Adrenal gland (tissue), 12 donors: Measurements from ENCODE around the gene FAM78B. TPM values are rescaled to one million over a fixed set of nuclear protein-coding genes. Genes with fewer than 3 reads are reported as not detected.

ENCODE experiments used
- DNase-seq, 7 donors: peaks; one replicate each; pipeline ENCODE4 v3.0.0-alpha.2; 2019 to 2020
- H3K27ac ChIP-seq, 5 donors: fragments of 200-600 bp; sonication (generic) in 4 of 5; 1 replicate in 3 of 5; 2 replicates in 2 of 5; pipeline versions ENCODE4 v1.5.1 to v1.8.0; 2016 to 2020; ENCODE audit warnings: mild to moderate bottlenecking in 1 of 5
- H3K27me3 ChIP-seq: fragments of 200-600 bp; 2 replicates; pipeline ENCODE4 v1.8.0; 2021
- H3K36me3 ChIP-seq, 2 donors: fragments of 200-600 bp; replicated peaks in 1 of 2; 1 replicate in 1 of 2; 2 replicates in 1 of 2; pipeline versions ENCODE4 v1.5.1 to v1.8.0; 2018 to 2022
- H3K4me1 ChIP-seq, 2 donors: fragments of 200-600 bp; replicated peaks in 1 of 2; 1 replicate in 1 of 2; 2 replicates in 1 of 2; pipeline versions ENCODE4 v1.5.1 to v1.8.0; 2018 to 2021
- H3K4me3 ChIP-seq, 4 donors: fragments of 200-600 bp; sonication (generic) in 3 of 4; one replicate each; pipeline ENCODE4 v1.5.1; 2016 to 2018
- H3K9me3 ChIP-seq, 3 donors: fragments of 200-600 bp; sonication (generic) in 1 of 3; replicated peaks in 1 of 3; 1 replicate in 2 of 3; 2 replicates in 1 of 3; pipeline versions ENCODE4 v1.5.1 to v1.8.0; 2016 to 2021
- POLR2A ChIP-seq, 2 donors: fragments of 450-650 bp; IDR thresholded peaks; one replicate each; pipeline ENCODE4 v1.6.1; 2017; ENCODE audit warnings: antibody characterized with exemption in 2 of 2, mild to moderate bottlenecking in 2 of 2, moderate library complexity in 1 of 2
- WGBS, 4 donors: extraction: QIAGEN DNeasy Blood & Tissue Kit in 2 of 4; methylation state at CpG; one replicate each; pipeline versions ENCODE4 v1.1.5 to v1.1.7; 2013 to 2017; 5-methylcytosine and 5-hydroxymethylcytosine counted together
- intact Hi-C, 2 donors: fragments of 100-400 bp; cut with DNase I; formaldehyde crosslinking; loops; one replicate each; pipeline versions ENCODE4 v1.14.1 to v1.15.0; 2022 to 2023
- polyA plus RNA-seq, 3 donors: library from polyadenylated mRNA; stranded (reverse); fragments of 200-250 nt in 2 of 3; fragments of 350-450 nt in 1 of 3; fragmentation: Illumina TruSeq in 1 of 3; extraction: RNeasy Lipid Tissue Mini Kit (QIAGEN cat#74804) in 1 of 3; gene quantifications; one replicate each; pipeline ENCODE4 v1.2.3, GENCODE V29; 2013 to 2014
- total RNA-seq, 9 donors: library from RNA; depleted of rRNA in 4 of 9; stranded (reverse); fragments of >200 nt in 4 of 9; fragments of 120-200 nt in 1 of 9; fragmentation: NEBNext Ultra II Directional in 1 of 9; extraction: Animal tissue kit (Norgen Biotek cat#: 25700) in 1 of 9; gene quantifications; one replicate each; pipeline versions ENCODE4 v1.1.0 to v1.2.4, GENCODE V29; 2013 to 2023
- TF ChIP-seq, protein P1 (sequence below), 6 experiments: fragments of 450-650 bp in 4 of 6; fragments of 200-600 bp in 2 of 6; sonication (generic) in 1 of 6; IDR thresholded peaks; 1 replicate in 5 of 6; 2 replicates in 1 of 6; pipeline versions ENCODE4 v1.5.1 to v1.8.0; 2016 to 2021; ENCODE audit warnings: antibody characterized with exemption in 6 of 6, mild to moderate bottlenecking in 2 of 6, moderate library complexity in 1 of 6
- donor health status: healthy with polysubstance abuse.
- donor health status: Bipolar disorder and iron deficiency.
- donor health status: DM: yes; HTN: yes; CAD: no.
- donor health status: DM: no; HTN: no; CAD: no.
- donor health status: DM: no; HTN: no; CAD: no.
- donor health status: DM: yes; HTN: yes; CAD: no.

Gene FAM78B
- total and polyA plus RNA-seq, 12 donors: 0.28 to 3.5 (median 0.98) TPM

DNA sequence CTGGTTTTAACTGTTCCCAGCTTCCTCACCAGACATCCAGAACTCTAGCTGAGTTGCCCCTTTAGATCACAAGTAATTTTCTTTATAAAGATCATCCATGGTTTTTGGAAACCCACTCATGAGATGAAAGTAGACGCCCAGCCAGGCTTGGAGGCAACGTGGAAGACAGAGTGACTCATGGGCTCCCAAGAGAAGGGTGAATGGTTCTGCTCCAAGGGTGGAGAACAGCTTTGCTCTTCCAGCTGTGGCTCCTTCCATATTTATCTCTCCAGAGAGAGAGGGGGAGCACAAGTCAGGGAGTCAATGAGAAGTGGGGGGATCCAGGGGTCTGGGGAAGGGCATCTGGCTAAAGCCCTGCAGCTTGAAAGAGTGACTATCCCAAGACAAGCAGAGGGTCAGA lies 13.8 kb downstream of the FAM78B start:
- Histone ChIP-seq H3K27me3 (no peaks in the 10 kb centered on the region), H3K4me1 (no peaks in the 10 kb centered on the region), H3K4me3 (no peak overlapping the region), H3K9me3 (no peaks in the 10 kb centered on the region), H3K36me3 (no peaks in the 10 kb centered on the region), H3K27ac (no peak overlapping the region)
- TF ChIP-seq, protein P1, sequence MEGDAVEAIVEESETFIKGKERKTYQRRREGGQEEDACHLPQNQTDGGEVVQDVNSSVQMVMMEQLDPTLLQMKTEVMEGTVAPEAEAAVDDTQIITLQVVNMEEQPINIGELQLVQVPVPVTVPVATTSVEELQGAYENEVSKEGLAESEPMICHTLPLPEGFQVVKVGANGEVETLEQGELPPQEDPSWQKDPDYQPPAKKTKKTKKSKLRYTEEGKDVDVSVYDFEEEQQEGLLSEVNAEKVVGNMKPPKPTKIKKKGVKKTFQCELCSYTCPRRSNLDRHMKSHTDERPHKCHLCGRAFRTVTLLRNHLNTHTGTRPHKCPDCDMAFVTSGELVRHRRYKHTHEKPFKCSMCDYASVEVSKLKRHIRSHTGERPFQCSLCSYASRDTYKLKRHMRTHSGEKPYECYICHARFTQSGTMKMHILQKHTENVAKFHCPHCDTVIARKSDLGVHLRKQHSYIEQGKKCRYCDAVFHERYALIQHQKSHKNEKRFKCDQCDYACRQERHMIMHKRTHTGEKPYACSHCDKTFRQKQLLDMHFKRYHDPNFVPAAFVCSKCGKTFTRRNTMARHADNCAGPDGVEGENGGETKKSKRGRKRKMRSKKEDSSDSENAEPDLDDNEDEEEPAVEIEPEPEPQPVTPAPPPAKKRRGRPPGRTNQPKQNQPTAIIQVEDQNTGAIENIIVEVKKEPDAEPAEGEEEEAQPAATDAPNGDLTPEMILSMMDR (IDR thresholded peaks at IDR 0.05): no peak
- TF ChIP-seq POLR2A (IDR thresholded peaks at IDR 0.05): no peak
- 67 to 77% (median 72%) methylated on average over 2 of the region's 2 CpGs for WGBS, 4 donors
- DNase-seq: no peak
- intact Hi-C loops: no loop called here

DNA sequence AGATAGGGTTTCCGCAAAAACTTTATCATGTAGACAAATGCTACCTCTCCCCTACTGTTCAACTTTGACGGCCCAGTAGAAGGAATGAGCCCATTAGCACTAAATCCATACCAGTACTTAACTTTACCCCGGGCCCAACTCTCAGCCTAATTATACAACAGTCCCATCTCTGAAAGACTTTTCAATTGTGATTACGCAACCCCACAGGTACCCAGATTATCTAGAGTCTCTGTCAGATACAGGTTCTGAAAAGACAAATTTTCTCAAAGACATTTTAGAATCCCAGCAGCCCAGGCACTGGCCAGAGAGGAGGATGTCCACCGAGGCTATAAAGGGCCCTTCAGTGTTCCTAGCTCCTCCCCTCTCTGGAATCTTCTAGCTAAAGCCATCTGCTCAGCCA lies 15.0 kb downstream of the FAM78B start:
- no peak overlapping the region for H3K27ac ChIP-seq
- no peaks in the 10 kb centered on the region for H3K27me3 ChIP-seq
- no peaks in the 10 kb centered on the region for H3K9me3 ChIP-seq
- TF ChIP-seq POLR2A (IDR thresholded peaks at IDR 0.05): no peak
- TF ChIP-seq, protein P1 (IDR thresholded peaks at IDR 0.05): no peak
- no peaks in the 10 kb centered on the region for H3K4me1 ChIP-seq
- no peak for DNase-seq
- WGBS, 4 donors: 84 to 92% (median 90%) methylated on average over 5 of the region's 5 CpGs
- no peaks in the 10 kb centered on the region for H3K36me3 ChIP-seq
- no peak overlapping the region for H3K4me3 ChIP-seq
- intact Hi-C loops: no loop called here

DNA sequence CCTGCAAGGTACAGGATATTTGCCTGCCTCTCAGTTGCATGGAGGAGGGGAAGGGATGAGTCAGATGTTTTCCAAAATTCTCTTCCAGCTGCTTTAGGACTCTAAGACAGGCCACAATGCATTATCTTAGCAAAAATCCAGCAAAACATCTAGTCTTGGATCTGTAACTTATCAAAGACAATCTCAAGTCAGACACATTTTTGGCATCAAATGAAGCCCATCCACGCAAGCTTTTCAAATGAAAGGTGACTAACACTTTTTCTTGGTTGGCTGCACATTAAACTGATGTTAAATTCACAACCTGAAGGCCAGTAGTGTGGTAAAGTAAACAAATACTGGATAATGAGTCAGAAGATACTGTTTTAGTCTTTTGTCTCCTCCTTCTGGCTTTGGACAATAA lies 21.3 kb downstream of the FAM78B start:
- no peak overlapping the region for H3K4me3 ChIP-seq
- no peak overlapping the region for H3K27ac ChIP-seq
- 19 to 41% (median 28%) methylated on average over 1 of the region's 1 CpG for WGBS, 4 donors
- DNase-seq: no peak
- H3K9me3 ChIP-seq: no peaks in the 10 kb centered on the region
- TF ChIP-seq, protein P1 (IDR thresholded peaks at IDR 0.05): no peak
- no peak for TF ChIP-seq POLR2A (IDR thresholded peaks at IDR 0.05)
- no peaks in the 10 kb centered on the region for H3K4me1 ChIP-seq
- H3K27me3 ChIP-seq: no peaks in the 10 kb centered on the region
- H3K36me3 ChIP-seq: no peaks in the 10 kb centered on the region
- intact Hi-C loops: no loop called here

DNA sequence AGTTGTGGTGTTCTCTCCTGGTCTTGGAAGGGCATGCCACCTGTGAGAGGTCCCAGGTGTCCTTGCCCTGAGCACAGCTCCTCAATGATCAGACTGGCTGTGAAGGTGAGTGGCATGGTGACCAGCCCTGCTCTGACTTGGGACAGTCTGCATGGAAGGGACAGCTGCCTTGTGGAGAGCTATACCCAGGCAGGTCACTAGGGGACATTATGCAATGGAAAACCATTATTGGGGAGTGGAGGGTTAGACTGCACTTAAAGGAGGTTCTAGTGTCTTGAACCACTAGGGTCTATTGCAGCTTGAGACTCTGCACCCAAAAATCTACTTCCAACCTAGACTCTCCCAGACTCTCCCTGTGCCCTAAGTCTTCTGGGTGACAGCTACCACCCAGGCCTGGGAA lies 24.8 kb downstream of the FAM78B start:
- H3K27me3 ChIP-seq: no peaks in the 10 kb centered on the region
- TF ChIP-seq POLR2A (IDR thresholded peaks at IDR 0.05): no peak
- TF ChIP-seq, protein P1 (IDR thresholded peaks at IDR 0.05): no peak
- H3K9me3 ChIP-seq: no peaks in the 10 kb centered on the region
- H3K4me1 ChIP-seq: no peaks in the 10 kb centered on the region
- intact Hi-C loops: no loop called here
- no peak overlapping the region for H3K4me3 ChIP-seq
- DNase-seq: no peak
- H3K27ac ChIP-seq: no peak overlapping the region
- H3K36me3 ChIP-seq: no peaks in the 10 kb centered on the region
